ENCODE results near the gene DNAH17.

DNAH17 gene

DNA sequence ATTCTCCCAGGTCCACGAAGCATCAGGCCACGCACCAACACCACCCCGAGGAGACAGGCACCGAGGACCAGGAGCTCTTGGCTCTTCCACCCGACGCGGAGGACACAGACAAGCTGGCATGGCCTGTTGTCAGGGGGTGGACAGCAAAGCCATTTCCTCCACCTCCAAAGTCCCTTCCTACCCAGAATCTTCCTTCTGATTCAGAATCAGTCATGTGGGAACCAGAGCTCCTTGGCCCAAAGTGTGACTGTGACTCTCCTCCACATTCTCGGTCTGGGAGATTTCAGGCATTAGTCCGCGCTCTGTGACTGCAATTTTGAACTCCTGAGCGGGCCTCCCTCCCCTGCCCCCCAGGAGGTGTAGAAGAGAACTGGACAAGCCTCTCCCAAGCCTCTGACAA is 9.2 kb downstream of the DNAH17 start:
- no peaks in the 10 kb centered on the region for H3K36me3 ChIP-seq (ENCODE audit: control insufficient read depth, insufficient read depth, low read length)
- no peaks in the 10 kb centered on the region for H3K9me3 ChIP-seq (ENCODE audit: control insufficient read depth, low read length)
- no peaks in the 10 kb centered on the region for H3K4me1 ChIP-seq (ENCODE audit: control insufficient read depth, insufficient read depth, low read length)
- no peaks in the 10 kb centered on the region for H3K27me3 ChIP-seq (ENCODE audit: control insufficient read depth, insufficient read depth, low read length)
- no peak overlapping the region for H3K4me3 ChIP-seq (ENCODE audit: low read length)
- H3K9ac ChIP-seq (ENCODE audit: low read length): no peak overlapping the region

GRCh38 chr17:78566947-78567346 is 10.2 kb downstream of the DNAH17 start:
- no peaks in the 10 kb centered on the region for H3K36me3 ChIP-seq (ENCODE audit: control insufficient read depth, insufficient read depth, low read length)
- no peak overlapping the region for H3K4me3 ChIP-seq (ENCODE audit: low read length)
- H3K27me3 ChIP-seq (ENCODE audit: control insufficient read depth, insufficient read depth, low read length): no peaks in the 10 kb centered on the region
- no peak overlapping the region for H3K9ac ChIP-seq (ENCODE audit: low read length)
- no peaks in the 10 kb centered on the region for H3K9me3 ChIP-seq (ENCODE audit: control insufficient read depth, low read length)
- no peaks in the 10 kb centered on the region for H3K4me1 ChIP-seq (ENCODE audit: control insufficient read depth, insufficient read depth, low read length)

DNA sequence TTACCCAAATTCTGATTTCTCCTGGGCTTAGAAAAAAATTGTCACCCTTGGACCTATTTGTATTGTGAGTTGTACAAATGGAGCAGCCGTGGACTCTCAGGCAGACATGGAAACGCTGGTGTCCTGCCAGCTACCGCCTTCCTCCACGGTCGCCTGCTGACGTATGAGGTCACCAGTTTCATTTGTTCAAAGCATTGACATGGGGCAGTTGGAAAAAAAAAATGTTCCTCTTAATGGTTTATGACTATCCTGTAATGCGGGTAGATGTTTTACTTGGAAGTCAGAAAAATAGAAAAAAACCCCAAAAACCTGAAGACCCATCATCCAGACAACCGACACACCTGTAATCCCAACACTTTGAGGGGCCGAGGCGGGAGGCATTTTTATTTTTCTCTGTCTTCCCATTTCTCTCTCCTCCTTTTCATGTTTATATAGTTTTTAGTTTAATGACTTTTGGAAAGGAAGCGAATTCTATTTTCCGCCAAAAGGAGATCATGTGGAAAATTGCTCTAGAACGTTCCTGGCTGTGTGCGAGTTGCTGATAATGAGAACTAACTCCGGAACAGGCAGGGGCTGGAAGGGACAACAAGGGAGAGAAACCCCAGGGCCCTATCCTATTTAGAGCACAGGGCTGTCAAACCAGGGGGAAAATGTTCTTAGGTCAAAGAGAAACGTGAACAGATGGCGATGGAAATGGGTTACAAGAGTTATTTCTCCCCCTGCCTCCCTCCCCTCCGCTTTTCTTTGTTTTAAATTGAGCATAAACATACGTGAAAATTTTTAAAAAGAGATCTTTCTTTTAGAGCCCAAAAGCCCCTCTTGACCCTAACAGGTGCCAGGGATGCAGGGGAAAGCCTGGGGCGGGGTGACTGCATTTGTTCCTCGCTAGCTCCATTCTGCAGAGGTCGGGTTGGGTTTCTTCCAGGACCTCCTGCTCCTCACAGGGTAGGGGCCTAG is 13.7 kb downstream of the DNAH17 start:
- no peaks in the 10 kb centered on the region for H3K9me3 ChIP-seq (ENCODE audit: control insufficient read depth, low read length)
- no peaks in the 10 kb centered on the region for H3K36me3 ChIP-seq (ENCODE audit: control insufficient read depth, insufficient read depth, low read length)
- no peak overlapping the region for H3K4me3 ChIP-seq (ENCODE audit: low read length)
- no peaks in the 10 kb centered on the region for H3K4me1 ChIP-seq (ENCODE audit: control insufficient read depth, insufficient read depth, low read length)
- H3K9ac ChIP-seq (ENCODE audit: low read length): no peak overlapping the region
- H3K27me3 ChIP-seq (ENCODE audit: control insufficient read depth, insufficient read depth, low read length): no peaks in the 10 kb centered on the region

DNA sequence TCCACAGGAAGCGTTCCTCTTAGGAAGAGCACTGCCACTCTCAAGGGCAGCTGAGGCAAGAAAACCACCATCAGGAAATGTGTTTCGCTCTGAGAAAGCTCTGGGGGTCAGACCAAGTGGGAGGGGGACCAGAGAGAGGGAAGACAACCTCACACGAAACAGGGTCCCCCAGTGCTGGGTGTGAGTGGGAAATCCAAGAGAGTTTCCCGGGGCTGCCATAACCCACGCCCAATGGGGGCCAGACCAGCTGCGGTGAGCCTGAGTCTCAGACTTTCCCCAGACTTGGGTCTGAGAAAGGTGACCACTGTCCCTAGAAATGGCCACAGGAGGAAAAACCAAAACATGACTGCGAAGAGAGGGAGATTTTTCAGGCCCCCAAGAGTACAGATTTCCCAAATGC is 14.5 kb downstream of the DNAH17 start:
- H3K9ac ChIP-seq (ENCODE audit: low read length): no peak overlapping the region
- H3K4me1 ChIP-seq (ENCODE audit: control insufficient read depth, insufficient read depth, low read length): no peaks in the 10 kb centered on the region
- no peaks in the 10 kb centered on the region for H3K9me3 ChIP-seq (ENCODE audit: control insufficient read depth, low read length)
- H3K4me3 ChIP-seq (ENCODE audit: low read length): no peak overlapping the region
- H3K27me3 ChIP-seq (ENCODE audit: control insufficient read depth, insufficient read depth, low read length): no peaks in the 10 kb centered on the region
- no peaks in the 10 kb centered on the region for H3K36me3 ChIP-seq (ENCODE audit: control insufficient read depth, insufficient read depth, low read length)

DNA sequence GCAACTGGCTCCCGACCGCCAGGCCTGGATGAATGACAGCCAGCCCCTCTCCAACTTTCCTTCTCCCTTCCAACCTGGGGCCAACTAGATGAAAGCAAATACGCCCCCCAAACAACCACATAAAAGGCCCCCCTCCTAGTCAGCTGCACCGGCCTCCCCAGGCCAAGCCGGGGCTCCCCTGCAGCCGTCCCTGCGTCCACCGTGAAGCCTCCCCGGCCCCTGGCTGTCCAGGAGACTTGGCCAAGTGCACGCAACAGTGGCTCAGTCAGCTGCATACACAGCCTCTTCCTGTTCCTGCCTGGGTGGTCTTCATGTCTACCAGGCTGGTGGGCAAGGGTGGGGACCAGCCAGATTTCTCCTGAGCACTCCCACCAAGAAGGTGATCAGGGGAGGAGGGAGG is 16.0 kb downstream of the DNAH17 start:
- no peaks in the 10 kb centered on the region for H3K4me1 ChIP-seq (ENCODE audit: control insufficient read depth, insufficient read depth, low read length)
- no peaks in the 10 kb centered on the region for H3K27me3 ChIP-seq (ENCODE audit: control insufficient read depth, insufficient read depth, low read length)
- no peaks in the 10 kb centered on the region for H3K36me3 ChIP-seq (ENCODE audit: control insufficient read depth, insufficient read depth, low read length)
- no peak overlapping the region for H3K9ac ChIP-seq (ENCODE audit: low read length)
- H3K4me3 ChIP-seq (ENCODE audit: low read length): no peak overlapping the region
- H3K9me3 ChIP-seq (ENCODE audit: control insufficient read depth, low read length): no peaks in the 10 kb centered on the region

- Histone ChIP-seq H3K4me1 (ENCODE audit: control insufficient read depth, insufficient read depth, low read length) (no peaks in the 10 kb centered on the region), H3K36me3 (ENCODE audit: control insufficient read depth, insufficient read depth, low read length) (no peaks in the 10 kb centered on the region), H3K4me3 (ENCODE audit: low read length) (no peak overlapping the region), H3K9ac (ENCODE audit: low read length) (no peak overlapping the region), H3K9me3 (ENCODE audit: control insufficient read depth, low read length) (no peaks in the 10 kb centered on the region), H3K27me3 (ENCODE audit: control insufficient read depth, insufficient read depth, low read length) (no peaks in the 10 kb centered on the region)
These were observed 16.5 kb downstream of the DNAH17 start for GRCh38 chr17:78560731-78561130.

DNA sequence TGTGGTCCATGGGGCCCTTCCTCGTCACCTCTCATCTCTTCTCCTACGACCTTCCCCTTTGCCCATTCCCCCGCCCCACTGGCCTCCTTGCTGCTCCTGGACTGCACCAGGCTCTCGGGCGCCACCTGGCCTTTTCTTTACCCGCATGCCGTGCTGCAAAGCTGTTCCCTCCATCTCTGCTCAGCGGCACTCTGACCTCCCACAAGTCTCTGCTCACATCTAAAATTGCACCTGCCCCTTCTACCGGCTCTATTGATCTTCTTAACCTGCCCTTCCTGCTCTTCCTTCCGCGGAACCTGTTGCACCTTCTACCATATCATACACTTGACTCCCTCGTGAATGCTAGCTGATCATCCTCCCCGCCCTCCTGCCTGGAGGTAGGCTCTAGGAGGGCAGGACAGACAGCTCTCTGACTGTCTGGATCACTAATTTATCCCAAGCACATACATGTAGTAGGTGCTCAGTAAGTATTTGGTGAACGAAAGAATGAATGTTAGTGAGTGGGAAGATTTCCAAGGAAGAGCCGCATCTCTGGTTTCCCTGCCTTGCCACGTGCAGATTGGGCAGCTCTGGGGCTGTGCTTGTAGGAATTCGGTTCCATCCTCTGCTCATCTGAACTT is 17.3 kb downstream of the DNAH17 start:
- H3K4me3 ChIP-seq (ENCODE audit: low read length): no peak overlapping the region

DNA sequence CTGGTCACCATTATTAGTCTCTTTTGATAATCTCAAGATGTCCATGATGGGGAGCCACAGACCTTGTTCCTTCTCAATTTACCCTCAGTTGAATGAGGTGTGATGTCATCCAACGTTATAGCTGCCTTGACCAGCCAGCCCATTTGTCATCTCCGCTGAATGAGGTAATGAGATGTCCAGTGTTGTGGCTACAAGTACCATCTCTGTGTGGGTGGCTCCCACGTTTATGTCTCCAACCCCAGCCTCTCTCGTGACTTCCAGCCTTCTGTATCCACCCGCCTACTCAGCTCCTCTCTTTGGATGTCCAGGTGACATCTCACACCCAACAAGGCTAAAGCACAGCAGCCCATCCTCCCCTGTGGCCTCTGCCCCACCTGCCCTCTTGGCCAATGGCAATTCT is 18.2 kb downstream of the DNAH17 start:
- Histone ChIP-seq H3K4me1 (ENCODE audit: control insufficient read depth, insufficient read depth, low read length) (no peaks in the 10 kb centered on the region), H3K27me3 (ENCODE audit: control insufficient read depth, insufficient read depth, low read length) (no peaks in the 10 kb centered on the region), H3K9ac (ENCODE audit: low read length) (no peak overlapping the region), H3K9me3 (ENCODE audit: control insufficient read depth, low read length) (no peaks in the 10 kb centered on the region), H3K4me3 (ENCODE audit: low read length) (no peak overlapping the region), H3K36me3 (ENCODE audit: control insufficient read depth, insufficient read depth, low read length) (no peaks in the 10 kb centered on the region)

More for the DNA sequence above, 17.3 kb downstream of the DNAH17 start:
- no peaks in the 10 kb centered on the region for H3K36me3 ChIP-seq (ENCODE audit: control insufficient read depth, insufficient read depth, low read length)
- H3K9me3 ChIP-seq (ENCODE audit: control insufficient read depth, low read length): no peaks in the 10 kb centered on the region
- H3K27me3 ChIP-seq (ENCODE audit: control insufficient read depth, insufficient read depth, low read length): no peaks in the 10 kb centered on the region
- H3K9ac ChIP-seq (ENCODE audit: low read length): no peak overlapping the region
- no peaks in the 10 kb centered on the region for H3K4me1 ChIP-seq (ENCODE audit: control insufficient read depth, insufficient read depth, low read length)

- H3K4me1 ChIP-seq (ENCODE audit: control insufficient read depth, insufficient read depth, low read length): no peaks in the 10 kb centered on the region
- no peaks in the 10 kb centered on the region for H3K36me3 ChIP-seq (ENCODE audit: control insufficient read depth, insufficient read depth, low read length)
- no peak overlapping the region for H3K9ac ChIP-seq (ENCODE audit: low read length)
- H3K9me3 ChIP-seq (ENCODE audit: control insufficient read depth, low read length): no peaks in the 10 kb centered on the region
- no peaks in the 10 kb centered on the region for H3K27me3 ChIP-seq (ENCODE audit: control insufficient read depth, insufficient read depth, low read length)
- H3K4me3 ChIP-seq (ENCODE audit: low read length): no peak overlapping the region
These were observed 18.9 kb downstream of the DNAH17 start for GRCh38 chr17:78558181-78558850.

DNA sequence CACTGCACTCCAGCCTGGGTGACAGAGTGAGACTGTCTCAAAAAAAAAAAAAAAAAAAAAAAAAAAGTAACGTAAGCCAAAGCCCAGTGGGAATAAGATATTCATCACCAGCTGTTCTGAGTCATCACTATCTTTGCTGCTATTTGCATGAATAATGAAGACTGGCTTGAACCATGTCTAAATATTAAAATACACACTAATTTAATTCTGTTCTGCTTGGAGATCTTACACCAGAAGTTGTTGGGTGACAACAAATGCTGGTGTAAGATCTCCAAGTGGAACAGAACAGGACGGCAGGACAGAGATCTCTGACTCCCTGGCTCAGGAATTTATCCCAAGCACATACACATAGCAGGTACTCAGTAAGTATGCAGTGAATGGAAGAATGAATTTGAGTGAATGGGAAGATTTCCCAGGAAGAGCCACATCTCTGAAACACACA is 19.6 kb downstream of the DNAH17 start:
- H3K4me1 ChIP-seq (ENCODE audit: control insufficient read depth, insufficient read depth, low read length): no peaks in the 10 kb centered on the region
- H3K27me3 ChIP-seq (ENCODE audit: control insufficient read depth, insufficient read depth, low read length): no peaks in the 10 kb centered on the region
- H3K36me3 ChIP-seq (ENCODE audit: control insufficient read depth, insufficient read depth, low read length): no peaks in the 10 kb centered on the region
- no peaks in the 10 kb centered on the region for H3K9me3 ChIP-seq (ENCODE audit: control insufficient read depth, low read length)
- H3K9ac ChIP-seq (ENCODE audit: low read length): no peak overlapping the region
- H3K4me3 ChIP-seq (ENCODE audit: low read length): no peak overlapping the region

DNA sequence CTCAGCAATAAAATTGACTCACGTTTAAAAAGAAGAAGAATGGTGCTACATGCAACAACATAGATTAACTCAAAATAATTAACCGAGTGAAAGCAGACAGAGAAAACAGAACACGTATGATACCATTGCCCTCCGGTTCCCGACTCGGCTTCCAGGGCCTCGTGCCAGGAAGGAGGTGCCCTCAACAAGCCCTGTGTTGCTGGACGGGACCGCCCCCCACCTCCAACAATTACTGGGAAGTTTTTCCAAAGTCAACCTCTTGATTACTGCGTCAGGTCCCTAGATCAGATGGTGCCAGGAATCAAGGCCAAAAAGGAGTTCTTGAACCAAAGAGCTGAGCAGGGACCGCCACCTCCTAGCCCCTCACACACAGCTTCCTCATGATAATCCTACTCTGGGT is 20.4 kb downstream of the DNAH17 start:
- no peaks in the 10 kb centered on the region for H3K36me3 ChIP-seq (ENCODE audit: control insufficient read depth, insufficient read depth, low read length)
- no peaks in the 10 kb centered on the region for H3K9me3 ChIP-seq (ENCODE audit: control insufficient read depth, low read length)
- no peaks in the 10 kb centered on the region for H3K4me1 ChIP-seq (ENCODE audit: control insufficient read depth, insufficient read depth, low read length)
- H3K9ac ChIP-seq (ENCODE audit: low read length): no peak overlapping the region
- H3K4me3 ChIP-seq (ENCODE audit: low read length): no peak overlapping the region
- H3K27me3 ChIP-seq (ENCODE audit: control insufficient read depth, insufficient read depth, low read length): no peaks in the 10 kb centered on the region

Measured in mucosa of stomach (tissue), 1 donor.